Ecto neural progenitor cell (in vitro differentiated cells): ENCODE data around the gene LTBP1.
"Not testable (repeated sequence)": the region's sequence is repeated elsewhere in the genome, so short reads cannot be mapped to it uniquely, and the experiment has no call there.

Source experiments
- DNase-seq: peaks from one replicate; pipeline ENCODE4 v3.0.0-alpha.2; 2018; ENCODE audit warnings: low spot score

The LTBP1 gene

DNA sequence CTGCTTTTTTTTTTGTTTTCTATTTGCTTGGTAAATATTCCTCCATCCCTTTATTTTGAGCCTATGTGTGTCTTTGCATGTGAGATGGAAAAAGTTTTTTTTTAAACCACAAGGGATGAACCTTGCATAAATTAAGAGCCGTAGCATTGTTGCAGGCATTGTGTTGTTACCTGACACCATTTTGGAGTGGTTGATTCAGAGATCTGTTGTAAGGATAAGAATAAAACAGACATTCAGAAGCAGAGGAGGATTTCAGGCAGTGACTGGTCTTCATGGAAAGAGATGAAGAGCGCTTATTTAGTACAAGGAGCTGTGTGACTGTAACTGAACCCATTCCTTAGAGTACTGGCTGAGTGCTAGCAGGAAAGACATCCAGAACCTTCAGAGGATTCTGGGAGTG lies 101.2 kb downstream of the LTBP1 start:
- no peak for DNase-seq

DNA sequence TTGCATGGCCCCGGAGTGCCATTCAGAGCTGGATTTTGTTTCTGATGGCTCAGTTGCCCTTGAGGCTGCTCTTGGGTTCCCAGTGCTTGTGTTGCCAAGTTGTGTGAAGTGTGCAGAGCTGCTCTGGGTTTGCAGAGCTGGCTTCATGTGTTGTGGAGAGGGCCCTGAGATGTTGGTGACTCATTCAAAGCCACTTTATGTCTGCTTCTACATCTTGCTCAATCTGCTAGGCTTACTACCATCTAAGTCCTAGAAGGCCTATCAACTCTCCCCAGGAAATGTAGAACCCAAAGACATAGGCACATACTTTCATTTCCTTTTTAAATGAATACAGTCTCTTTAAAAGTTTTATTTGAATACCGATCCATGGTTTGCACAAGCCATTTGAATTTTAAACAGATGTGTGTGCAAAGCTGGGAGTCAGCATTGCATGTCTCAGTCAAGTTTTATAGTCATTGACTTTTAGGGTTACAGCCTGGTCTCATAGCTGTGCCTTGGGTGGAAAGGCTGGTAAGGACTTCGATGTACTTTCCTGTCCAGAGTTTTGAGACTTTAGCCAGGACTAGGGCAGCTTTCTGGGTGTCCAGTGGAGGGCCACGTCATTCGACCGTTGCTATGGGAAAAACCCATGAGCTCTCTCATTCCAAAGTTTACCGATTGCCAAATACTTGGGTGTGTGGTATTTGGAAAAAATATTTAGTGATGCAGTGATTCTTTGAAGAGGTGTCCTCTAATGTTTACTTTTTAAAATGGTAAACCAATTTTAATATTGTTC lies 105.0 kb downstream of the LTBP1 start:
- DNase-seq: no peak

DNA sequence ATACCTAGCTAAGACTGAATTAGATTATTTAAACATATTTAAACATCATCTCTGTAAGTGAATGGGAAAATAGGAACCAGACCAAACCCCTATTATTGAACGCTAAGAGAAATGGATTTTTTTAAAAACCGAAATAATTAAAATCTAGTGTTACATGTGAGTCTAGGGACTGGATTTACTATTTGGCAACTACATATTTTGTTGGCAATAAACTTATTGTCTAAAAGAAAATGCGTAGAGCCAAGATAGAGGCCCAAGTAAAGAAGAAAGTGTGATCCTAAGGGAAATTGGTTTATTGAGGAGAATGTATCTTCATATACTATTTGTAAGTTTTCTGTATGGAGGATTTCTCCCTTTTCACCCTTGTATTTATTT lies 105.6 kb downstream of the LTBP1 start:
- no peak for DNase-seq

DNA sequence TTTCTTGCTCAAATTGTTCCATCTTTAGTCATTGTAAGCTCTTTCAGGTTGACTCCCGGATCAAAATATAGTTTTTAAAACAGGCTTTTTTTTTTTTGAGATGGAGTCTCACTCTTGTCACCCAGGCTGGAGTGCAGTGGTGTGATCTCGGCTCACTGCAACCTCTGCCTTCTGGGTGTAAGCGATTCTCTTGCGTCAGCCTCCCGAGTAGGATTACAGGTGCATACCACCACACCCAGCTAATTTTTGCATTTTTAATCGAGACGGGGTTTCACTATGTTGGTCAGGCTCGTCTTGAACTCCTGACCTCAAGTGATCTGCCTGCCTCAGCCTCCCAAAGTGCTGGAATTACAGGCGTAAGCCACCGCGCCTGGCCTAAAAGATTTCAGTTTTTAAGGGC lies 106.0 kb downstream of the LTBP1 start:
- DNase-seq: not testable (repeated sequence)

DNA sequence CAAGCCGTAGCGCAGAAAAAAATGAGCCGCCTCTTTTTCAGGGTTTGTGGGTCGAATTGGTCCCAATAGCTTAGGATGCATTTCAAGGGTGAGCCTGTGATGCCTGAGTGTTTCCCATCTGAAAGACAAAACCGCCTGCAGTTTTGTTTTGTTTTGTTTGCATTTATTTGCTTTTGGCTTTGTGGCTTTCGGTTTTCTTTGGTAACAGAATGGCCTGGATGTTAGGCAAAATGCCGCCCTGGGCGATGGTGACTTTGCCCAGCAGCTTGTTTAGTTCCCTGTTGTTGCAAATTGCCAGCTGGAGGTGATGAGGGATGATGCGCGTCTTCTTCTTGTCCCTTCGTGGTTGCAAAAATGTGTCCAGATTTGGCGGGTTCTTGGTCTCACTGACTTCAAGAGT lies 109.4 kb downstream of the LTBP1 start:
- DNase-seq: no peak

DNA sequence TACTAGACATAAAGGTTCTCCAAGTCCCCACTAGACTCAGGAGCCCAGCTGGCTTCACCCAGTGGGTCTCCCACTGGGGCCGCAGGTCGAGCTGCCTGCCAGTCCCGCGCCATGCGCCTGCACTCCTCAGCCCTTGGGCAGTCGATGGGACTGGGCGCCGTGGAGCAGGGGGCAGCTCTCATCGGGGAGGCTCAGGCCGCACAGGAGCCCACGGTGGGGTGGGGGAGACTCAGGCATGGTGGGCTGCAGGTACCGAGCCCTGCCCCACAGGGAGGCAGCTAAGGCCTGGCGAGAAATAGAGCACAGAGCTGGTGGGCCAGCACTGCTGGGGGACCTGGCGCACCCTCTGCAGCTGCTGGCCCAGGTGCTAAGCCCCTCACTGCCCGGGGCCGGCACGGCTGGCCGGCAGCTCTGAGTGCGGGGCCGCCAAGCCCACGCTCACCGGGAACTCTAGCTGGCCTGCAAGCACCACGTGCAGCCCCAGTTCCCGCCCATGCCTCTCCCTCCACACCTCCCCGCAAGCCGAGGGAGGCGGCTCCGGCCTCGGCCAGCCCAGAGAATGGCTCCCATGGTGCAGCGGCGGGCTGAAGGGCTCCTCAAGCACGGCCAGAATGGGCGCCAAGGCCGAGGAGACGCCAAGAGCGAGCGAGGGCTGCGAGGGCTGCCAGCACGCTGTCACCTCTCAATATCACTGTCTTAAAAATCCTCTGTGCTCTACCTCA lies 110.7 kb downstream of the LTBP1 start:
- not testable (repeated sequence) for DNase-seq

DNA sequence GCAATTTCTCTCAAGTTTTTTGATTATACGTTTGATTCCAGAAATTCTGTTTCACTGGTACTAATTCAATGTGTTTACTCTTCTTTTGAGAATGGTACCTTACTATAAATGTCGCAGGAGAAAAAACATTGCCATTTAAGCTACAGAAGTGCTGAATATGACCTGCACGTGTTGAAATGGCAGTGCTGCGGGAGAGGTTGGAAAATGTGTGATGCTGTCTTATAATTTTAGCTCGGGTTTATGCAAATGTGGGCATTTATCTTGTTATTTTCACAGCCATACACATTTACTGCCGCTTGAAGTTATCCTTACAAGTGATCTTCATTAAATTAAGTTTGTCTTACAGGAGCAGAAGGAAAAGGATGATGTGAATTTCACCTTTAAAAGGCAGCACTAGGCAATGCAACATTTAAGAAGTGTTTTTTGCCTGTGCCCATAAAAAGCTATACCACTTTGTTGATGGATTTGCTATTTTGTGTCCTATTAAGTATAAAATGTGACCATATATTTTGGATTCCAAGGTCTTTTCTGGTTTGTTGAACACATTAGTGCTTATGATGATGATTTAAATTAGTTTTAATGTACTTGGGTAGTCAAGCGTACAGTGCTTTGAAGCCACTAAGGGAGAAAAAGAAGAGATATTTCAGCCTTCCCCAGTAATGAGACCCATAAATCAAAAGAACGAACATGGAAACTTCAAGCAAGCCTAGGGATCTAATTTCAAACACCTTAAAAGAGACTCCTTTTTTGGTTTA lies 112.1 kb downstream of the LTBP1 start:
- no peak for DNase-seq

DNA sequence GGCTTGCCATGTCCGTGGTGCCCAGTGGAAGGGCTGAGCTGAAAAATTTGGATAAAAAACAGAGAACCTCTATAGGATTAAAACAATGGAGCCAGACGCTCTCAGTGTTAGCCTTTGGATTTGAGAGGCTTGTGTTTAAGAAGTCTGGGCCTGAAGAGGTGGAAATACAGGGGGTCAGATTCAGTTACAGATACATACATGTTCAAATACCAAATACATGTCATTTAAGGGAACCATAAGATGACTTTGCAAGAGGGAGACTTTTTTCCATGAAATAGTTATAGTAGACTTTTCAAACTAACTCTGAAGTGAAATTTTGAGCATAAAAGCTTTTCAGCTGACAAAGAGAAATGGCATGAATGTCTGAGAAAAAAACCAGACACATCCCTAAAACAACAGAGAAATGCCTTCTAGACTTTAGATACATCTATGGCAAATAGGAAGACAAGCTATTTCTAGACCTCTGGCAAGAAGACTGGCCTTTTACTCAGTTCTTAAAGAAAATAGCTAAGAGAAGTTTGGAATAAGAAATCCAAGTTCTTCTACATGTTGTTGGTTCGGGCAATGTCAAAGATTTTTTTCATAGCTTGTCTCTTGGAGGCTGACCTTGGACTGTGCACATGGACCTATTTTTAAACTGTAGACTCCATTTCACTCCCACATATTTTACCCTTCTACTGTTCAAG lies 112.9 kb downstream of the LTBP1 start:
- DNase-seq: no peak

DNA sequence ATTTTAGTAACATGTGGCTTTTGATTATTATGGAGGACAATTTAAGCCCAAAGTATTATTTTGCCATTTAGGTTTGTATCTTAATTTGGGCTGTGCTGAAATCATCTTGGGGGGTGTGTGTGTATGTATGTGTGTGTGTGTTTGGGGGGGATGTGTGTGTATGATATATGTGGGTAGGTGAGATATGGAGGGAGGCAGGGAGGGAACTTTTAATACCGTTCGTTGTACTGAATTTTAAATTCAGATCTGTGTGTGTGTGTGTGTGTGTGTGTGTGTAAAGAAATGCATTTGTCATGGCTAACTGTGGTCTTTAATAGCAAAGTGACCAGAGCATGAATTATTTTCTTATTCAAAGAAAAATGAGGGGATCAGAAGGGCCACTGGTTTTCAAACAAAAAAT lies 113.7 kb downstream of the LTBP1 start:
- no peak for DNase-seq

DNA sequence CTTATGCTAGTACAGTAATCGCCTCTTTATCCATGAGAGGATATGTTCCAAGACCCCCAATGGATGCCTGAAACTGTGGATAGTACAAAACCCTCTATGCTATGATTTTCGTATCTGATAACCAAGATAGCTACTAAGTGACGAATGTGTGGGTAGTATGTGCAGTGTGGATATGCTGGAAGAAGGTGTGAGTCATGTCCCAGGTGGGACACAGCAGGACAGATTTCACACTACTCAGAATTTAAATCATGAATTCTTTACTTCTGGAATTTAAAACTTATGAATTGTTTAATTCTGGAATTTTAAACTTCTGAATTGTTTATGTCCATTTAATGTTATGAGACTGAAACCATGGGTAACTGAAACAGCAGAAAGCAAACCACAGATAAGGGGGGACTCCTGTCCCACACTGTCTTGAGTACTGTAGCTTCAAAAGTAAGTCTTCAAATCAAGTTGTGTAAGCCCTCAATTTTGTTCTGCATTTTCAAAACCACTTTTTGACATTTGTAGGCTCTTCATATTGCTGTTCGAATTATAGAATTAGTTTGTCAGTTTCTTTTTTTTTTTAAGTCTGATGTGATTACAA lies 116.0 kb downstream of the LTBP1 start:
- no peak for DNase-seq

DNA sequence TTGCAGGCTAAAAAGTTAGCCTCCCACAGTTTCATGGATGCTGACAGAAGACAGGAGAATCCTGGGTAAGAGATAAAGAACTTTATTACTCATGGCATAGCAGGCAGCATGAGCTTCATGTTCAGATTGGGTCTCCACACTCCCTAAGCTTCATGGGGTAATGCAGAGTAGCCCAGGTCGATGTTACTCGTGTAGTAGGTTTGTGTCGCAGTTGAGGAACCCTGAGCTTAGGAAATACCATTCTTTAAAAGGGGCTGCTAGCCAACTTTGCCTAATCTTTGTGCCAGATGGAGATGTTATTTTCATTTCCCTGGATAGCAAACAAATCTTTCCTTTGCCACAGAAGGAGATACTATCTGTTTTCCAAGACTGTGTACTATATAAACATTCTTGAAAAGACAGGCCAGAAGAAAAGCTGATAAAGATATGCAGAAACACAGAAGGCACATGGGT lies 117.6 kb downstream of the LTBP1 start:
- DNase-seq: no peak

DNA sequence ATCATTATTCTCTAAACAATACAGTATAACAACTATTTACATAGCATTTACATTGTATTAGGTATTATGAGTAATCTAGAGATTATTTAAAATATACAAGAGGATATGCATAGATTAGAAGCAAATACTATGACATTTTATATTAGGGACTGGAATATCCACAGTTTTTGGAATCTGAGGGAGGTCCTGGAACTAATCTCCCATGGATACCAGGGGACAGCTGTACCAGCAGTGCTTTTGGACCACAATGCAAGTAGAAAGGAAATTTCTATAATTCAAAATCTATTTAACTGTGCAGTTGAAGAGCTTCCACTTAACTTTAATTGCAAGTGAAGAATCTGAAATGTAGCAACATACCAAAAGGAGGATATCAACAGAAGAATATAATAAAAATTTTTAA lies 120.8 kb downstream of the LTBP1 start:
- no peak for DNase-seq

DNA sequence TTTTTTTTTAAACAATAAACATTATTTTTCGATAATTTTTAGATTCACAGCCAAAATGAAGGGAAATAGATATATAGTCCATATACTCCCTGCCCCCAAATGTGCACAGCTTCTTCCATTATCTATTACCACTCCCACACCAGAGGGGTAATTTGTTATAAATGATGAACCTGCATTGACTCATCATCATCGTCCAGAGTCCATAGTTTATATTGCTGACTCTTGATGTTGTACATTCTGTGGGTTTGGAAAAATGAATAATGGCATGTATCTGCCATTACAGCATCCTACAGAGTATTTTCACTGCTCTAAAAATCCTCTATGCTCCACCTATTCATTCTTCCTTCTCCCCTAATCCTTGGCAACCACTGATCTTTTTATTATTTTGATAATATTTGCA lies 121.5 kb downstream of the LTBP1 start:
- no peak for DNase-seq

DNA sequence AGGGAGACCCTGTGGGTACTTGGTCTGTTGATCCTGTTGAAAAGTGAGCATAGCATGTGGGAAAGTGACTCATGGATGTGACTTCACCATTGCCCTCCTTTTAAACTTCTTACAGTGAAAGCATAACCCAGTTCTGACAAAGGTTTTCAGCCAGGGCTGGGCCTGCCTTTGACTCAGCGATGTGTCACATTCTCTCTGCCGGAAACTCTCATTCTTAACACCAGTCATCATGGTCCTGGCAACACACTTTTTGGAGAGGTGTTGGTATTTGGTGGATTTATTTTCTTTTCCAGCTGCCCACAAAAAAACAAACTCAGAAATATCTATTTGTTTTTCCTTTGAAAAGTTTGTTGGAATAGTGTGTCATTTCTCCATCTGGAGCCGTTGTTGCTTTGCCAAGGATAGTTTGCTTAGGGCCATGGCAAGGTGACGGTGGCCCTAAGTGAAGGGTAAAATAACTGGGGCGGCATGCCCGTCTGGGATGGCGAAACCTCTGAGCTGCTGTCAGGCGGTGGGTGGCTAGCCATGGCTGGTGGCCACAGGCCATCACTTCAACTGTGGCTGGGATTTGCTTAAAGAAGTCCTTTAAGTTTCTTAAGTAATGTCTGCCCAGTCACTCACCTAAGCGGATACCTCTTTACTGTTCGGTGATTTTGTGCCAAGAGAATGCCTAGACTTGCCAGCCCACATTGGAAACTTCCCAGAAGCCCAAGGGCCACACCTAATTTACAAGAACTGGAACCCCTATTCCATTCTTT lies 123.3 kb downstream of the LTBP1 start:
- DNase-seq: no peak

DNA sequence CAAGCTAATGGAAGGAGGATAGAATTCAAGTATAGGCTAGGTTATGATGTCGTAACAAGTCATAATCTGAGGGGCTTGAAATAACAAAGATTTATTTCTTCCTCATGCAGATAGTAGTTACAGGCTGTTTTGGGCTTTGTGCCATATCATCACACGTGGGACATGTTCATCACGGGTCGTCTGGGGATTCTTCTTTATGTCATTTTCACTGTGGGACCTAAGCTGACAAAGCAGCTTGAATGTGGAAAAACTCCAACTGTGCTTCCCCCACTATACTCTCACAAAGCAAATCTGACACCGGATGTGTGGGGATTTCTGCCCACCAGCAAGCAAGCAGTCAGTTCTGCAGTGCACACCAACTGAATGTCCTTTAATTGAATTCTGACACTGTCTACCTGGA lies 124.8 kb downstream of the LTBP1 start:
- no peak for DNase-seq

DNA sequence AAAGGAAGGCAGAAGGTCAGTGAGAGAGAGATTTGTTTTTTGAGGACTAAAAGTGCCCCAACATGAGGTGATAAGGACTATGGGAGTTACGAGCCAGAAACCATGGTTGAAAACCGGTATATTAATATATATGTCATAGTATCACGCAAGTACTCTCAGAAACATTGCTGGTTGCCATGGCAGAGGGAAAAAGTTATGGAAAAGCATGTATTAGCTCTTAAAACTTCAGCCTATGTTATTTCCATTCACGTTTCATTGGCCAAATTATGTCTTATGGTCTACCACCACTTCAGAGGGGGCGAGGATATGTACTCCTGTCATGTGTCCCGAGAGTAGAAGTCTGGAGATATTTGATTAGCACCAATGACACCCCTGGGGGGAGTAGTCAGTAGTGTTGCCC lies 125.9 kb downstream of the LTBP1 start:
- DNase-seq: no peak

DNA sequence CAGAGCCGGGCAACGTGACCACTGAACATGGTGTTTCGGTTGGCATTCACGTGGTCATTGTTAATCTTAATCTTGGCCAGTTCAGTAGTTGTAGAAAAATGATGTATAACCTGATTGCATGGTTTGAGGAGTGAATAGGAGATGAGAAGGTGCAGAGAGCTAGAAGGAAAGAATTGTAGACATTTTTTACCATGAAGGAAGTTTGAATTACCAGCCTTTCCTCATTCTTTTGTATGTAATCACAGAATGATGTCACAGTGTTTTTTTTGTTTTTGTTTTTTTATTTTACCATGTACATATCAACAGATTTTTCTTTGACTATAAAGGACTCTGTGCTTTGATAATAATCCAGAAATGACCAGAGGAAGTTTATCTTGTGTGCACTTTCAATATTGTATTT lies 126.3 kb downstream of the LTBP1 start:
- DNase-seq: no peak

DNA sequence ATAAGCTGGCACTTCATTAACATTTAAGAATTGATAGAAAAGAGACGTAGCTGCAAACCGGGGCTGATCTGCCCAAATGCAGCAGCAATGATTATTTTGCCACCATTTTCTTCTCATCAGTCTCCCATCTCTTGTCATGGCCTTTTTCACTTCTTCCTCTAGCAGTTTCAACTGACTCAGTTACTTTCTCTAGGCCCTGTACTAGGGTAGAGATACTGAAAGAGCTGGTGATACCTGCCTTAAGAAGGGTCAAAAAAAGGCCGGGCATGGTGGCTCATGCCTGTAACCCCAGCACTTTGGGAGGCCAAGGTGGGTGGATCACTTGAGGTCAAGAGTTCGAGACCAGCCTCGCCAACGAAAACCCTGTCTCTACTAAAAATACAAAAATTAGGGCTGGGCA lies 127.4 kb downstream of the LTBP1 start:
- DNase-seq: no peak

DNA sequence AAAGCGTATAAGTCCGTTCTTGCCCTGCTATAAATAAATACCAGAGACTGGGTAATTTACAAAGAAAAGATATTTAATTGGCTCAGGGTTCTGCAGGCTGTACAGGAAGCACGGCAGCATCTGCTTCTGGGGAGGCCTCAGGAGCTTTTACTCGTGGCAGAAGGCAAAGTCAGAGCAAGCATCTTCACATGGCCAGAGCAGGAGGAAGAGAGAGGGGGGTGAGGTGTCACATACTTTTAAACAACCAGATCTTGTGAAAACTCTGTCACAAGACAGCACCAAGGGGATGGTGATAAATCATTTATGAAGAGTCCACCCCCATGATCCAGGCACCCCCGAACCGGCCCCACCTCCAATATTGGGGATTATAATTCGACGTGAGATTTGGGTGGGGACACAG lies 130.6 kb downstream of the LTBP1 start:
- no peak for DNase-seq

DNA sequence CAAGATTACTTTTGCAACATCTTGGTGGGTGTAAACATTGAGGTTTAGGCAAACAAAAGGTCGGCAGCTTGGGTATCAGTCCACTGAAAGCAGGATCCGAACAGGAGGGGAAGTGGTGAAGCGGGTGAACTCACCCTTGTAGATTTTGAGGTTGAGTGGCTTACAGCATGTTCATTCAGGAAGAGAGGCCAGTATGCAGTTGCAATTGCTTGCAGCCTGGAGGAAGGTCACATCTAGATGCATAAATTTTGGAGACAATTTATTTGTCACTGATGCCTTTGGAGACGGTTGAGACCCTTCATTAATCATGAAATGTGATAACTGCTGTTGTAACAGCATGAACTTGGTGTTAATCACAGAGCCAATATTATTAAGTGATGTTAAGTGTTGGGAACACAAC lies 131.1 kb downstream of the LTBP1 start:
- no peak for DNase-seq

DNA sequence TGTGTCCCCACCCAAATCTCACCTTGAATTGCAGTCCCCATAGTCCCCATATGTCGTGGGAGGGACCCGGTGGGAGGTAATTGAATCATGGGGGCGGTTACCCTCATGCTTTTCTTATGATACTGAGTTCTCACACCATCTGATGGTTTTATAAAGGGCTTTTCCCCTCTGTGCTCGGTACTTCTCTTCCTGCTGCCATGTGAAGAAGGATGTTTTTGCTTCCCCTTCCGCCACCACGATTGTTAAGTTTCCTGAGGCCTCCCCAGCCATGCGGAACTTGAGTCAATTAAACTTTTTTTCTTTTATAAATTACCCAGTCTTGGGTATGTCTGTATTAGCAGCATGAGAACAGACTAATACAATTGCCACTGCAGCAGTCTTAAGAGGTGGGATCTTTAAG lies 134.9 kb downstream of the LTBP1 start:
- no peak for DNase-seq
